AG08396 (cell line): ENCODE measurements around the gene NOX4.
A peak's percentile ranks its signal among the peaks of the same experiment; 100 is the strongest.
"Not testable (repeated sequence)": the region's sequence is repeated elsewhere in the genome, so short reads cannot be mapped to it uniquely, and the experiment has no call there.

ENCODE experiments used
- DNase-seq: peaks from one replicate; pipeline ENCODE4 v3.0.0; 2012; ENCODE audit warnings: low spot score, mixed read lengths

Gene NOX4

GRCh38 chr11:89458716-89459115 is 32.5 kb downstream of the NOX4 start:
- DNase-seq, result no peak

GRCh38 chr11:89457190-89457589 is 34.0 kb downstream of the NOX4 start:
- no peak for DNase-seq

- DNase-seq, result no peak
Measured at GRCh38 chr11:89456681-89457080, 34.5 kb downstream of the NOX4 start.

GRCh38 chr11:89452780-89453179 is 38.4 kb downstream of the NOX4 start:
- DNase-seq, result no peak

GRCh38 chr11:89447845-89448244 is 43.3 kb downstream of the NOX4 start:
- DNase-seq, result no peak

GRCh38 chr11:89443361-89444322 is 47.5 kb downstream of the NOX4 start:
- DNase-seq, result no peak

GRCh38 chr11:89442801-89443200 is 48.4 kb downstream of the NOX4 start:
- DNase-seq, result no peak

- DNase-seq, result no peak
Measured at GRCh38 chr11:89441606-89442005, 49.6 kb downstream of the NOX4 start.

GRCh38 chr11:89437317-89437716 is 53.9 kb downstream of the NOX4 start:
- DNase-seq, result no peak

- DNase-seq, result peak; percentile 8
Measured at GRCh38 chr11:89436071-89436470, 55.1 kb downstream of the NOX4 start.

- DNase-seq, result no peak
Measured at GRCh38 chr11:89433278-89433677, 57.9 kb downstream of the NOX4 start.

GRCh38 chr11:89432182-89432581 is 59.0 kb downstream of the NOX4 start:
- not testable (repeated sequence) for DNase-seq

GRCh38 chr11:89426501-89426900 is 64.7 kb downstream of the NOX4 start:
- not testable (repeated sequence) for DNase-seq

GRCh38 chr11:89421718-89422117 is 69.5 kb downstream of the NOX4 start:
- DNase-seq, result no peak

GRCh38 chr11:89420981-89421380 is 70.2 kb downstream of the NOX4 start:
- DNase-seq, result no peak

GRCh38 chr11:89416961-89417360 is 74.2 kb downstream of the NOX4 start:
- DNase-seq, result no peak

- DNase-seq, result not testable (repeated sequence)
Measured at GRCh38 chr11:89411112-89411511, 80.1 kb downstream of the NOX4 start.

- not testable (repeated sequence) for DNase-seq
Measured at GRCh38 chr11:89410666-89411065, 80.5 kb downstream of the NOX4 start.

GRCh38 chr11:89408441-89408840 is 82.7 kb downstream of the NOX4 start:
- not testable (repeated sequence) for DNase-seq

GRCh38 chr11:89405629-89406028 is 85.5 kb downstream of the NOX4 start:
- DNase-seq, result no peak

GRCh38 chr11:89391654-89392053 is 99.5 kb downstream of the NOX4 start:
- DNase-seq, result not testable (repeated sequence)

- not testable (repeated sequence) for DNase-seq
Measured at GRCh38 chr11:89387501-89387900, 103.7 kb downstream of the NOX4 start.

- not testable (repeated sequence) for DNase-seq
Measured at GRCh38 chr11:89382986-89383385, 108.2 kb downstream of the NOX4 start.

GRCh38 chr11:89381094-89381493 is 110.1 kb downstream of the NOX4 start:
- DNase-seq, result peak; percentile 34
